ENCODE measurements around the gene SLC22A23.

The SLC22A23 gene

GRCh38 chr6:3282476-3283236, 174.2 kb downstream of the SLC22A23 start:
- Histone ChIP-seq H3K23ac (ENCODE audit: low read length in 2 of 2) (no peak overlapping the region), H2BK120ac (ENCODE audit: low read depth, low read length) (no peak overlapping the region), H3K27me3 (ENCODE audit: control insufficient read depth in 1 of 2, insufficient read depth in 1 of 2, low read length in 2 of 2) (no peaks in the 10 kb centered on the region), H4K8ac (ENCODE audit: low read length) (no peak overlapping the region), H2BK5ac (ENCODE audit: low read depth, low read length, poor library complexity, severe bottlenecking) (no peak overlapping the region), H4K91ac (ENCODE audit: low read length) (no peak overlapping the region), H2BK15ac (ENCODE audit: low read depth, poor library complexity, severe bottlenecking) (no peak overlapping the region), H2AFZ (ENCODE audit: low read depth, low read length) (no peak overlapping the region), H3K4me3 (ENCODE audit: insufficient read depth in 1 of 2, low read depth in 1 of 2, low read length in 2 of 2) (peak overlapping the region in 1 of 2 experiments; percentile 24), H3K18ac (ENCODE audit: low read depth in 1 of 2, low read length in 2 of 2) (no peak overlapping the region), H2AK5ac (ENCODE audit: low read length, severe bottlenecking) (no peak overlapping the region), H3K14ac (ENCODE audit: low read length in 2 of 2) (no peak overlapping the region), H3K79me1 (replicated peaks; ENCODE audit: low read length, poor library complexity, severe bottlenecking) (peaks cover 4% of the 10 kb centered on the region), H2BK12ac (ENCODE audit: low read length in 2 of 2) (no peak overlapping the region), H3K27ac (ENCODE audit: low read length, poor library complexity, severe bottlenecking) (peak overlapping the region; percentile 13), H3K4ac (ENCODE audit: low read depth in 1 of 2, low read length in 2 of 2) (no peak overlapping the region), H3K36me3 (ENCODE audit: control insufficient read depth in 1 of 2, insufficient read depth in 2 of 2, low read depth in 1 of 2, low read length in 2 of 2) (peaks cover 14 to 62% of the 10 kb centered on the region in 2 experiments), H3K4me1 (ENCODE audit: control insufficient read depth, insufficient read depth, low read depth, low read length) (peaks cover 15% of the 10 kb centered on the region), H3K9ac (ENCODE audit: low read length) (peak overlapping the region; percentile 57), H3K4me2 (ENCODE audit: low read length, poor library complexity, severe bottlenecking) (no peak overlapping the region), H3K9me3 (ENCODE audit: control insufficient read depth, low read length) (no peaks in the 10 kb centered on the region)
- 88% methylated on average over 20 of the region's 20 CpGs for WGBS
- no peak for DNase-seq

- peak overlapping the region; percentile 9 for H3K27ac ChIP-seq (ENCODE audit: low read length, poor library complexity, severe bottlenecking)
- no peak overlapping the region for H2BK120ac ChIP-seq (ENCODE audit: low read depth, low read length)
- no peak overlapping the region for H3K4me2 ChIP-seq (ENCODE audit: low read length, poor library complexity, severe bottlenecking)
- no peaks in the 10 kb centered on the region for H3K9me3 ChIP-seq (ENCODE audit: control insufficient read depth, low read length)
- peaks cover 15% of the 10 kb centered on the region for H3K4me1 ChIP-seq (ENCODE audit: control insufficient read depth, insufficient read depth, low read depth, low read length)
- no peak overlapping the region for H2BK12ac ChIP-seq (ENCODE audit: low read length in 2 of 2)
- no peaks in the 10 kb centered on the region for H3K27me3 ChIP-seq (ENCODE audit: control insufficient read depth in 1 of 2, insufficient read depth in 1 of 2, low read length in 2 of 2)
- peaks cover 4% of the 10 kb centered on the region for H3K79me1 ChIP-seq (replicated peaks; ENCODE audit: low read length, poor library complexity, severe bottlenecking)
- no peak overlapping the region for H3K18ac ChIP-seq (ENCODE audit: low read depth in 1 of 2, low read length in 2 of 2)
- H3K9ac ChIP-seq (ENCODE audit: low read length) = peak overlapping the region; percentile 57
- H3K4ac ChIP-seq (ENCODE audit: low read depth in 1 of 2, low read length in 2 of 2) = no peak overlapping the region
- H4K8ac ChIP-seq (ENCODE audit: low read length) = no peak overlapping the region
- no peak overlapping the region for H3K23ac ChIP-seq (ENCODE audit: low read length in 2 of 2)
- H3K4me3 ChIP-seq (ENCODE audit: insufficient read depth in 1 of 2, low read depth in 1 of 2, low read length in 2 of 2) = peak overlapping the region in 1 of 2 experiments; percentile 32
- no peak overlapping the region for H2BK15ac ChIP-seq (ENCODE audit: low read depth, poor library complexity, severe bottlenecking)
- no peak overlapping the region for H3K14ac ChIP-seq (ENCODE audit: low read length in 2 of 2)
- WGBS = 65% methylated on average over 13 of the region's 13 CpGs
- DNase-seq = peak; percentile 42
- H2AFZ ChIP-seq (ENCODE audit: low read depth, low read length) = no peak overlapping the region
- no peak overlapping the region for H2AK5ac ChIP-seq (ENCODE audit: low read length, severe bottlenecking)
- no peak overlapping the region for H2BK5ac ChIP-seq (ENCODE audit: low read depth, low read length, poor library complexity, severe bottlenecking)
- H3K36me3 ChIP-seq (ENCODE audit: control insufficient read depth in 1 of 2, insufficient read depth in 2 of 2, low read depth in 1 of 2, low read length in 2 of 2) = peaks cover 14 to 57% of the 10 kb centered on the region in 2 experiments
- no peak overlapping the region for H4K91ac ChIP-seq (ENCODE audit: low read length)
These were observed 175.0 kb downstream of the SLC22A23 start for GRCh38 chr6:3281631-3282475.

GRCh38 chr6:3280866-3281465, 175.9 kb downstream of the SLC22A23 start:
- H3K4me2 ChIP-seq (ENCODE audit: low read length, poor library complexity, severe bottlenecking) = no peak overlapping the region
- H3K9me3 ChIP-seq (ENCODE audit: control insufficient read depth, low read length) = no peaks in the 10 kb centered on the region
- H2BK120ac ChIP-seq (ENCODE audit: low read depth, low read length) = no peak overlapping the region
- no peak overlapping the region for H2BK12ac ChIP-seq (ENCODE audit: low read length in 2 of 2)
- no peak overlapping the region for H3K4ac ChIP-seq (ENCODE audit: low read depth in 1 of 2, low read length in 2 of 2)
- H4K91ac ChIP-seq (ENCODE audit: low read length) = no peak overlapping the region
- 87% methylated on average over 11 of the region's 14 CpGs for WGBS
- H4K8ac ChIP-seq (ENCODE audit: low read length) = no peak overlapping the region
- peaks cover 7% of the 10 kb centered on the region for H3K79me1 ChIP-seq (replicated peaks; ENCODE audit: low read length, poor library complexity, severe bottlenecking)
- no peaks in the 10 kb centered on the region for H3K27me3 ChIP-seq (ENCODE audit: control insufficient read depth in 1 of 2, insufficient read depth in 1 of 2, low read length in 2 of 2)
- no peak overlapping the region for H3K4me3 ChIP-seq (ENCODE audit: insufficient read depth in 1 of 2, low read depth in 1 of 2, low read length in 2 of 2)
- H3K4me1 ChIP-seq (ENCODE audit: control insufficient read depth, insufficient read depth, low read depth, low read length) = peaks cover 15% of the 10 kb centered on the region
- no peak overlapping the region for H3K27ac ChIP-seq (ENCODE audit: low read length, poor library complexity, severe bottlenecking)
- DNase-seq = no peak
- no peak overlapping the region for H2AK5ac ChIP-seq (ENCODE audit: low read length, severe bottlenecking)
- H2BK5ac ChIP-seq (ENCODE audit: low read depth, low read length, poor library complexity, severe bottlenecking) = no peak overlapping the region
- H3K14ac ChIP-seq (ENCODE audit: low read length in 2 of 2) = no peak overlapping the region
- no peak overlapping the region for H3K23ac ChIP-seq (ENCODE audit: low read length in 2 of 2)
- no peak overlapping the region for H3K18ac ChIP-seq (ENCODE audit: low read depth in 1 of 2, low read length in 2 of 2)
- H3K36me3 ChIP-seq (ENCODE audit: control insufficient read depth in 1 of 2, insufficient read depth in 2 of 2, low read depth in 1 of 2, low read length in 2 of 2) = peaks cover 14 to 60% of the 10 kb centered on the region in 2 experiments
- peak overlapping the region; percentile 57 for H3K9ac ChIP-seq (ENCODE audit: low read length)
- H2BK15ac ChIP-seq (ENCODE audit: low read depth, poor library complexity, severe bottlenecking) = no peak overlapping the region
- no peak overlapping the region for H2AFZ ChIP-seq (ENCODE audit: low read depth, low read length)

GRCh38 chr6:3280091-3280490, 176.8 kb downstream of the SLC22A23 start:
- H3K27ac ChIP-seq (ENCODE audit: low read length, poor library complexity, severe bottlenecking) = no peak overlapping the region
- peaks cover 12 to 58% of the 10 kb centered on the region in 2 experiments for H3K36me3 ChIP-seq (ENCODE audit: control insufficient read depth in 1 of 2, insufficient read depth in 2 of 2, low read depth in 1 of 2, low read length in 2 of 2)
- no peak overlapping the region for H2BK15ac ChIP-seq (ENCODE audit: low read depth, poor library complexity, severe bottlenecking)
- no peak overlapping the region for H3K14ac ChIP-seq (ENCODE audit: low read length in 2 of 2)
- H2BK12ac ChIP-seq (ENCODE audit: low read length in 2 of 2) = no peak overlapping the region
- peak overlapping the region; percentile 30 for H3K9ac ChIP-seq (ENCODE audit: low read length)
- no peak overlapping the region for H3K4me3 ChIP-seq (ENCODE audit: insufficient read depth in 1 of 2, low read depth in 1 of 2, low read length in 2 of 2)
- no peak overlapping the region for H2AK5ac ChIP-seq (ENCODE audit: low read length, severe bottlenecking)
- no peak overlapping the region for H2AFZ ChIP-seq (ENCODE audit: low read depth, low read length)
- H3K9me3 ChIP-seq (ENCODE audit: control insufficient read depth, low read length) = no peaks in the 10 kb centered on the region
- WGBS = 86% methylated on average over 14 of the region's 14 CpGs
- peaks cover 7% of the 10 kb centered on the region for H3K79me1 ChIP-seq (replicated peaks; ENCODE audit: low read length, poor library complexity, severe bottlenecking)
- no peak overlapping the region for H4K91ac ChIP-seq (ENCODE audit: low read length)
- no peak overlapping the region for H2BK120ac ChIP-seq (ENCODE audit: low read depth, low read length)
- H3K27me3 ChIP-seq (ENCODE audit: control insufficient read depth in 1 of 2, insufficient read depth in 1 of 2, low read length in 2 of 2) = no peaks in the 10 kb centered on the region
- no peak overlapping the region for H3K4ac ChIP-seq (ENCODE audit: low read depth in 1 of 2, low read length in 2 of 2)
- no peak for DNase-seq
- no peak overlapping the region for H3K4me2 ChIP-seq (ENCODE audit: low read length, poor library complexity, severe bottlenecking)
- H3K18ac ChIP-seq (ENCODE audit: low read depth in 1 of 2, low read length in 2 of 2) = no peak overlapping the region
- no peak overlapping the region for H2BK5ac ChIP-seq (ENCODE audit: low read depth, low read length, poor library complexity, severe bottlenecking)
- no peak overlapping the region for H3K23ac ChIP-seq (ENCODE audit: low read length in 2 of 2)
- no peak overlapping the region for H4K8ac ChIP-seq (ENCODE audit: low read length)
- peaks cover 15% of the 10 kb centered on the region for H3K4me1 ChIP-seq (ENCODE audit: control insufficient read depth, insufficient read depth, low read depth, low read length)

Measured in mesenchymal stem cell (in vitro differentiated cells and primary cell).